ENCODE results near the gene SLC26A11.
A peak's percentile ranks its signal among the peaks of the same experiment; 100 is the strongest.

GRCh38 chr17:80283116-80283852 is 63.1 kb downstream of the SLC26A11 start:
- no peak for TF ChIP-seq MAX (IDR thresholded peaks at IDR 0.05)
- TF ChIP-seq POLR2AphosphoS5 (IDR thresholded peaks at IDR 0.05; ENCODE audit: low read depth, low read length) = 0 out of 2 replicates have a peak, but pooled peaks have one; percentile 13
- no peak for TF ChIP-seq CTCF (IDR thresholded peaks at IDR 0.05 in 2 of 3, conservative IDR thresholded peaks at IDR 0.05 in 1 of 3; ENCODE audit: borderline replicate concordance in 1 of 3, insufficient read depth in 1 of 3, low read depth in 2 of 3, low read length in 2 of 3)
- TF ChIP-seq RAD21 (IDR thresholded peaks at IDR 0.05; ENCODE audit: low read depth) = no peak
- no peak for TF ChIP-seq SRF (IDR thresholded peaks at IDR 0.05; ENCODE audit: low read depth)
- TF ChIP-seq EZH2 (IDR thresholded peaks at IDR 0.05) = no peak
- TF ChIP-seq POLR2A (IDR thresholded peaks at IDR 0.05; ENCODE audit: borderline replicate concordance, extremely low read depth, insufficient read depth, insufficient read length) = no peak
- TF ChIP-seq JUND (IDR thresholded peaks at IDR 0.05) = no peak
- TF ChIP-seq ZNF274 (IDR thresholded peaks at IDR 0.05; ENCODE audit: low read depth, low read length) = no peak

Data from HCT116 (cell line).